NCI-H1930 (cell line): ENCODE data around the gene CATSPERZ.
"Not testable (repeated sequence)": the region's sequence is repeated elsewhere in the genome, so short reads cannot be mapped to it uniquely, and the experiment has no call there.

Experiments used
- DNase-seq, 2 experiments: peaks; one replicate each; lab custom pipeline; 2025; lab: John Stamatoyannopoulos, UW

CATSPERZ gene

DNA sequence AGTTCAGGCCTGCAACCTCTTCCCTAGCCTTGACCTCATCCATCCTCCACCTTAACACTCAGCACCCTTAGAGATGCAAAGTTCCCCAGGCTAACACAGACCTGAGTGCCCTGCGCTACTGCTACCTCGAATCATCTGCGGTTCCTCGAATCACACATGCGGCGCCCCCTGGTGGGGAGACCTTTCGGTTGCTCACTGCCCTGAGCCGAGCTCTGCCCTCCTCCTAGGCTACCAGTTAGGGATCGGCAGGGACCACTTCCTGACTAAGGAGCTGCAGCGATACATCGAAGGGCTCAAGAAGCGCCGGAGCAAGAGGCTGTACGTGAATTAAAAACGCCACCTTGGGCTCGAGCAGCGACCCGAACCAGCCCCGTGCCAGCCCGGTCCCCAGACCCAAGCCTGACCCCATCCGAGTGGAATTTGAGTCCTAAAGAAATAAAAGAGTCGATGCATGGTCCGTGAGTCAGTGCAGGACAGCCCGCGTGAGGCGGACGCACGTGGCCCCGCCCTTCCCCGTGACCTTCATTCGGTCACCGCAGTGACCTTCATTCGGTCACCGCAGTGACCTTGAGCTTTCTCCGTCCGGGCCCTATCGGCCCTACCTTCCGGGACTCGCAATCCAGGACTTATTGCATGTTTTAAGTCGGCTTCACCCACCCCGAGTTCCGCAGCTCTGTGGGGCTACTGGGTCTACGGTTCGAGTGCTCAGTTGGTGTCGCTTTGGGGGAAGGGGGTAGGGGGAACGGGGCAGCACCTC is 4.3 kb downstream of the CATSPERZ start:
- DNase-seq: peak; percentile 73 to 91

DNA sequence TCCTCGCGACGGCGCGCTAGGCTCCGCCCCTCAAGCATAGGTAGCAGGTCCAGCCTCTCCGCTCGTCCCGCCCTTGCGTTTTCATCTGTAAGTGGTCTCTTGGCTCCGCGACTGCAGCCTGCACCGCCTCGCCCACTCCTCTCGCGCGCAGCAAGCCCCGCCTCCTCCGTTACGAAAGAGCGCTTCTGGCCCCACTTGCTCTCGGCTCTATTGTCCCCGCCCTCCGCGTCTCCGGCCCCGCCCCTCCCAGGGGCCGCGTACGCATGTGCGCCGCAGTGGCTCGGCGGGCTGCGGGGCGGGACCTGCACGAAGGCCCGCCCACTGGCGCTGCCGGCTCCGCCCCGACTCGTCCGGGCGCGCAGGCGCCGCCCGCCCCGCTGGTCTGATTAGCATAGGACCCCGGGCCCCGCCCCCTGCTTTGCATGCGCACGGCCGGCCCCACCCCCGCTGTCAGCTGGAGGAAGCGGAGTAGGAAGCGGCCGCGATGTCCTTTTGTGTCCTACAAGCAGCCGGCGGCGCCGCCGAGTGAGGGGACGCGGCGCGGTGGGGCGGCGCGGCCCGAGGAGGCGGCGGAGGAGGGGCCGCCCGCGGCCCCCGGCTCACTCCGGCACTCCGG is 5.0 kb downstream of the CATSPERZ start, which contains the start of gene ESRRA:
TSS of gene ESRRA (plus strand) at position 450 of the 616 bp plus-strand sequence. CDS start 1,656 bp downstream, outside the sequence.
- DNase-seq: peak; percentile 98 to 99

DNA sequence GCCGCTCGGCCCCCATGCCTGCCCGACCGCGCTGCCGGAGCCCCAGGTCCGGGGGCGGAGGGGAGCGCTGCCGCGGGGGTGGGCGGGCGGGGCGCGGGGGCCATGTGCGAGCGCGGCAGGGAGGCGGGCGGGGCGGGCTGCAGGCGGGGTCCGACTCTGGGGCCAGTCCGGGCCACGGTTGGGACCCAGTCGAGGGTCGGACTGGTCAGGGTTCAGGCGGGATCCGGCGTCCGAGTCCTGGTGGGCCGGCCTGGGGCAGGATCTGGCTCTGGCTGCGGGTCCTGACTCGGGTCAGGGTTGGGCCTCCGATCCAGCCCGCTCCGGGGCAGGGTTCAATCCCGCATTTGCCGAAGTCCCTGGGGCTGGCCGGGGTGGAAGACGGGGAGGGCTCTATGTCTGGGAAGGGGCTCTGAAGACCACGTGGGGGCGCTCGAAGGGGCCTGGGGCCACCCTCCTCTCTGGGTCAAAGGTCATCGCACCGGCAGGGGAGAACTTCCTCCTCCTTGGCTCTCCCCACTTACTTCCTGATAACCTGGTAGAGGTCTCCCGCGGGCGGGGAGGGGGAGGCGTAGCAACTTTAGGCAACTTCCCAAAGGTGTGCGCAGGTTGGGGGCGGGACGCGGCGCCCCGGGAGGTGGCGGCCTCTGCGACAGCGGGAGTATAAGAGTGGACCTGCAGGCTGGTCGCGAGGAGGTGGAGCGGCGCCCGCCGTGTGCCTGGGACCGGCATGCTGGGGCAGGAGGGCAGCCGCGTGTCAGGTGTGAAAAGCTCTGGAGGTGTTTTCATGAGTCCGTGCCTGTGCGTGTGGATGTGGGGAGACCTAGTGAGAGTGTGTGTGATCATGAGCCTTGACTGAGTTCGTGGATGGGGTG is 5.8 kb downstream of the CATSPERZ start:
- DNase-seq: peak; percentile 49 to 74

DNA sequence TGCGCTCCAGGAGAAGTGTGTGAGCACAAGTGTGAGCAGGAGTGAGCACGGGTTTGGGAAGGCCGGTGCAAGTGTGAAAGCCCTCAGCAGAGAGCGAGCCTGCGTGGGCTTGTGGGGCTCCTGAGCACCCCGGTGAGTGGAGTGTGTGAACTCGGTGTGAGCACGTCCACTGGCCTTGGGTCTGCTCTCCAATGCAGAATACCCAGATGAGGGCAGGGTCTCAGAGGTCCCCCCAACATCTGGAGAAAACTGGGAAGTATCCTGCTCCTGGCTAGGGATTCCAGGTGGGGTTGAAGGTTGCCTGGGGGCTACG is 6.4 kb downstream of the CATSPERZ start:
- DNase-seq: no peak

DNA sequence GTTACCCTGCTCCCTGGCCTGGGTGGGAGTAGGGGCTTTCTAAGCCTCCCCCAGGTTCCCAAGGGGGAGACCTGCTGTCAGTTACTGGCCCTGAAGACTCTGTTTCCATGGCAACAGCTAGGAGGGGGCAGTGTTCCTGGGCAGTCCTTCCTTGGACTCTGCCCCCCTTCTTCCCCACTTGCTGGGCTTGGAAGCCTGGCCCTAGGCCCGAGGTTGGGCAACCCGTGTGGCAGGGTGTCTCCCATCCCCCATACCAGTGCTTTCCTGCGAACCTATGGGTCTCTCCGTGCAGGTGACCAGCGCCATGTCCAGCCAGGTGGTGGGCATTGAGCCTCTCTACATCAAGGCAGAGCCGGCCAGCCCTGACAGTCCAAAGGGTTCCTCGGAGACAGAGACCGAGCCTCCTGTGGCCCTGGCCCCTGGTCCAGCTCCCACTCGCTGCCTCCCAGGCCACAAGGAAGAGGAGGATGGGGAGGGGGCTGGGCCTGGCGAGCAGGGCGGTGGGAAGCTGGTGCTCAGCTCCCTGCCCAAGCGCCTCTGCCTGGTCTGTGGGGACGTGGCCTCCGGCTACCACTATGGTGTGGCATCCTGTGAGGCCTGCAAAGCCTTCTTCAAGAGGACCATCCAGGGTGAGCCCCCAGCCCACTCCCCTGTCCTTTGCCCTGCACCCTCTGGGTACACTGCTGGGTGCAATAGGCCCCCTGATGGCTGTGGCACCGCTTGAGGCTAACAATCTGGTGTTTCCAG is 6.9 kb downstream of the CATSPERZ start:
- DNase-seq: no peak

DNA sequence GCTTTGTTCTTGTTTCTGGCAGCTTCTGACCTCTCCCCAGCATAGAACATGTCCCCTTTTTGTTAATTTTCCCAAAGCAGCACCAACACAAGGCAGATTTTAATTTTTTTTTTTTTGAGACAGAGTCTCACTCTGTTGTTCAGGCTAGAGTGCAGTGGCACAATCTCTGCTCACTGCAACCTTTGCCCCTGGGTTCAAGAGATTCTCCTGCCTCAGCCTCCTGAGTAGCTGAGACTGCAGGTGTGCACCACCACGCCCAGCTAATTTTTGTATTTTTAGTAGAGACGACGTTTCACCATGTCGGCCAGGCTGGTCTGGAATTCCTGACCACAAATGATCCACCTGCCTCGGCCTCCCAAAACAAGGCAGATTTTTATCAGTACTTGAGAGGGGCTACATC is 7.6 kb downstream of the CATSPERZ start:
- not testable (repeated sequence) for DNase-seq

DNA sequence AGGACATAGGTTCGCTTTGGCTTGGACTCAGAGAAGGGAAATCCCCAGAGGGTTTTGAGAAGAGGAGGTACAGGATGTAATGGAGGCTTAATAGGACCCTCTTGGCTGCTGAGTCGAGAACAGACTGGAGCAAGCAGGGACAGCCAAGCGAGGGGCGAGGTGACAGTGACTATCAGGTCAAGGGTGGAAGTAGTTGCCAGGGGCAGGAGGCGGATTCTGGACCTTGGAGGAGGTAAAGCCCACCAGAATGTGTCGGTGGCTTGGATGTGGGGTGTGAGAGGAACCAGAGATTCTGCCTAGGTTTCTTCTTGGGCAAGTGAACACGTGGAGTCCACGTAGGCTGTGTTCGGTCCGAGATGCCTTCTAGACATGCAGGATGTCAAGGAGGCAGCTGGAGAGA is 12.8 kb downstream of the CATSPERZ start:
- DNase-seq: no peak

DNA sequence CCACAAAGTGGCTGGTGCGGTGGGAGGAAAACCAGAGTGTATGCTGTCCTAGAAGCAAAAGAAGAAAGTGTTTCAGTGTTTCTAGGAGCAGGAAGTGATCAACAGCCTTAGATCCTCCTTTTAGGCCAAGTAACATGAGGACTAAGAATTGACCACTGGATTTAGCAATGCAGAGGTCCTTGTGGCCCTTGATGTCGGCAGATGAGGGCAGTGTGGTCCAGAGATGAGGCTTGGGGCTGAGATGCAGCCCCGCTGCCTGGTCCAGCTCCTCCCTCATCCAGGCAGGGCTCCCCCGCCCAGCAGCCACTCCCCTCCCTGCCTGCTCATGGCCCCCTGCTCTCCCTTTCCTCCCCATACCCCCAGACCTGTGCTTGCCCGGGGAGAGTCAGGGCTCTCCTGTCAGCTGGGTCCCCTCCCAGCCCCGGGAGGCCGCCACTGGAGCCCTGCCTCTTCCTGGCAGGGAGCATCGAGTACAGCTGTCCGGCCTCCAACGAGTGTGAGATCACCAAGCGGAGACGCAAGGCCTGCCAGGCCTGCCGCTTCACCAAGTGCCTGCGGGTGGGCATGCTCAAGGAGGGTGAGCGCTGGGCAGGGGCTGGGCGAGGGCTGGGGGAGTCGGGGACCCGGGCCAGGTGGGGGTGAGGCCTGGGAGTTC is 13.5 kb downstream of the CATSPERZ start:
- DNase-seq: no peak

DNA sequence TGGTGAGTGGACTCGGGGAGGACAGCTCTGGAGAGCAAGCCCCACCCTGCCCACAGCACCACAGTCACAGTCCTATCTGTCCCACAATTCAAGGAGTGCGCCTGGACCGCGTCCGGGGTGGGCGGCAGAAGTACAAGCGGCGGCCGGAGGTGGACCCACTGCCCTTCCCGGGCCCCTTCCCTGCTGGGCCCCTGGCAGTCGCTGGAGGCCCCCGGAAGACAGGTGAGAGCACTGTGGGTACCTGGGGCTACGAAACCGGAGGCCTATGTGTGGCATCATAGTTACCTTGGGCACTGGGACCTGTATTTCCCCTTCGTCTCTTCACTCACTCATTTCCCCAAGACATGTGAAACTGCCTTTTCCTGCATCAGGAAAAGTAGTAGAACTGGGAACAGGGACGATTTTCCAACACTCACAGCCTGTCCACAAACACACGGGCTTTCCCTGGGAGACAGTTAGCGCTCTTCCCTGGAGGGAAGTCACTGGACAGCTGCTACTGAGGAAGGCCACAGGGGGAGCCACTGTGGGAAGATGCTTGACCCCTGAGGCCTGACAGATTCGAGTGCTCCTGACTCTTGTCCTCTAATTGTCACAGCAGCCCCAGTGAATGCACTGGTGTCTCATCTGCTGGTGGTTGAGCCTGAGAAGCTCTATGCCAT is 14.1 kb downstream of the CATSPERZ start:
- DNase-seq: no peak

DNA sequence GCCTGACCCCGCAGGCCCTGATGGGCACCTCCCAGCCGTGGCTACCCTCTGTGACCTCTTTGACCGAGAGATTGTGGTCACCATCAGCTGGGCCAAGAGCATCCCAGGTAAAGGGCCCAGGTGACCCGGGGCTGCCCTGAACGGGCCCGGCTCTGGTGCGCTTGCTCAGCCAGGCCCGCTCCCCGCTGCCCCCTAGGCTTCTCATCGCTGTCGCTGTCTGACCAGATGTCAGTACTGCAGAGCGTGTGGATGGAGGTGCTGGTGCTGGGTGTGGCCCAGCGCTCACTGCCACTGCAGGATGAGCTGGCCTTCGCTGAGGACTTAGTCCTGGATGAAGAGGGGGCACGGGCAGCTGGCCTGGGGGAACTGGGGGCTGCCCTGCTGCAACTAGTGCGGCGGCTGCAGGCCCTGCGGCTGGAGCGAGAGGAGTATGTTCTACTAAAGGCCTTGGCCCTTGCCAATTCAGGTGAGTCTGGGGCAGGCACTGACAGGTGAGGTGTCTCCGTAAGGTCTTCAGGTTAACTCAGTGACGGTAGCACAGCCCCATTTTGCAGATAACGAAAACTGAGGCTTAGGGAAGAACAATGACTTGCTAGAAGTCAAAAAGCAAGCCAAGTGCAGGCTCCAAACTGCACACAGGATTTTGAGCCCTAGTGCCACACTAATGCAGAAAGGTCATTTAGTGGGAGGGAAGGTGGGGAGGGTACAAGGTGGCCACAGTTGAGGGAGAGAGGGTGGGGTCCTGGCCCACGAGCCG is 14.8 kb downstream of the CATSPERZ start:
- DNase-seq: no peak

DNA sequence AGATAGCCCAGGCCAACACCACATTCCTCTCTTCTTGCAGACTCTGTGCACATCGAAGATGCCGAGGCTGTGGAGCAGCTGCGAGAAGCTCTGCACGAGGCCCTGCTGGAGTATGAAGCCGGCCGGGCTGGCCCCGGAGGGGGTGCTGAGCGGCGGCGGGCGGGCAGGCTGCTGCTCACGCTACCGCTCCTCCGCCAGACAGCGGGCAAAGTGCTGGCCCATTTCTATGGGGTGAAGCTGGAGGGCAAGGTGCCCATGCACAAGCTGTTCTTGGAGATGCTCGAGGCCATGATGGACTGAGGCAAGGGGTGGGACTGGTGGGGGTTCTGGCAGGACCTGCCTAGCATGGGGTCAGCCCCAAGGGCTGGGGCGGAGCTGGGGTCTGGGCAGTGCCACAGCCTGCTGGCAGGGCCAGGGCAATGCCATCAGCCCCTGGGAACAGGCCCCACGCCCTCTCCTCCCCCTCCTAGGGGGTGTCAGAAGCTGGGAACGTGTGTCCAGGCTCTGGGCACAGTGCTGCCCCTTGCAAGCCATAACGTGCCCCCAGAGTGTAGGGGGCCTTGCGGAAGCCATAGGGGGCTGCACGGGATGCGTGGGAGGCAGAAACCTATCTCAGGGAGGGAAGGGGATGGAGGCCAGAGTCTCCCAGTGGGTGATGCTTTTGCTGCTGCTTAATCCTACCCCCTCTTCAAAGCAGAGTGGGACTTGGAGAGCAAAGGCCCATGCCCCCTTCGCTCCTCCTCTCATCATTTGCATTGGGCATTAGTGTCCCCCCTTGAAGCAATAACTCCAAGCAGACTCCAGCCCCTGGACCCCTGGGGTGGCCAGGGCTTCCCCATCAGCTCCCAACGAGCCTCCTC is 15.7 kb downstream of the CATSPERZ start:
- DNase-seq: not testable (repeated sequence)

DNA sequence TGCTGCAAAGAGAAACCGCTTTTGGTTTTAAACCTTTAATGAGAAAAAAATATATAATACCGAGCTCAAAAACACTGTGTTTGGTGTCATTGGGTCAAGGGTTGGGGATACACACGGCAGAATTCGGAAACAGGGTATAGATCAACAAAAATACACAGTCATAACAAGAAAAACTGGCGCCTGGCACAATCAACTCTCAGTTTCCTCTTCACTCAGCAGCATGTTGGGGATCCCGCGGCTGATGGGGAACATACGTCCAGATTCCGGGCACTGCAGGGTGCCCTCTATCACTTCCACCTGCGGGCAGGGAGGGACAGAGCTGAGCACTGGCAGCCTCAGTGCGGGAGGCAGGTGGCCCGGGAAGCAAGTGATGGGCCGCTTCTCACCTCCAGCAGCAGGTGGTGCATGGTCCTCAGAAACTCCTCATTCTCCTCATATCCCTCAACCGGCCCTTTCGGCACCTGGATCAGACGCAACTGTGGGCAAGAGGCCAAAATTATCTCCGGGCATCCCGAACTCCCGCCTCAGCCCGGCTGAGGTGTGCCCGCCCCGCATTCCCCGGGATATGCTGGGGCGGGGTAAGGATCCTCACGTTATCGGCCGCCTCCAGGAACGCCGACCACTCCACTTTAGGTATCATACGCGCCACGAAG is 16.6 kb downstream of the CATSPERZ start:
- peak in 1 of 2 experiments; percentile 25 for DNase-seq

DNA sequence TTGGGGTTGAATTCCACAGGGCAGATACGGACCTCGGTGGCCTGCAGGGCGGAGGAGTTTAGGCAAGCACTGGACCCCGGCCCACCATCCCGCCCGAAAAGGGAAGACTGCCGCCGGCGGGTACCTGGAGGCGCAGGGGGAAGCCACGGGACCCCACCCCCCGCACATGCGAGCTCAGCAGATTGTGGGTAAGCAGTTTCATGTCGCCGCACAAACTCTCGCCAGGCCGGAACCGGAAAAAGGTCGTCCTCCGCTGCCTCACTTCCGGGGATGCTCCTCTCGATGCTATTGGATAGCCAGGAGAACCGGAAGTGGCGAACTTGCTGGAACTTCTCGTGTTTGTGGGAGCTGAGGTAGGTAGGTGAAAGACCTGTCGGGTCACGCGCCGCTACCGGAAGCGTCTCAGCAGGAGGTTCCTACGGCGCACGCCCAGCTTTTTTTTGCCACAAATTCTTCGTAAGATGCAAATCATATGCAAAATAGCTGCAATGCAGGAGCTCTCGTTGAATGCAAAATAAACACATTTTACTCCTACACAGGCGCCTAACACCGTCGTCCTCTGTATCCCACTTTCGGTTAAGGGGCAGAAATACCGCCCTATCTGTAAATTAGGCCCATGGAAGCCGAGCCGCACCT is 17.3 kb downstream of the CATSPERZ start, which contains the start of gene TRMT112:
TSS of gene TRMT112 (minus strand) at position 235 of the 636 bp plus-strand sequence. CDS start at position 202, 33 bp downstream.
- peak; percentile 98 for DNase-seq

DNA sequence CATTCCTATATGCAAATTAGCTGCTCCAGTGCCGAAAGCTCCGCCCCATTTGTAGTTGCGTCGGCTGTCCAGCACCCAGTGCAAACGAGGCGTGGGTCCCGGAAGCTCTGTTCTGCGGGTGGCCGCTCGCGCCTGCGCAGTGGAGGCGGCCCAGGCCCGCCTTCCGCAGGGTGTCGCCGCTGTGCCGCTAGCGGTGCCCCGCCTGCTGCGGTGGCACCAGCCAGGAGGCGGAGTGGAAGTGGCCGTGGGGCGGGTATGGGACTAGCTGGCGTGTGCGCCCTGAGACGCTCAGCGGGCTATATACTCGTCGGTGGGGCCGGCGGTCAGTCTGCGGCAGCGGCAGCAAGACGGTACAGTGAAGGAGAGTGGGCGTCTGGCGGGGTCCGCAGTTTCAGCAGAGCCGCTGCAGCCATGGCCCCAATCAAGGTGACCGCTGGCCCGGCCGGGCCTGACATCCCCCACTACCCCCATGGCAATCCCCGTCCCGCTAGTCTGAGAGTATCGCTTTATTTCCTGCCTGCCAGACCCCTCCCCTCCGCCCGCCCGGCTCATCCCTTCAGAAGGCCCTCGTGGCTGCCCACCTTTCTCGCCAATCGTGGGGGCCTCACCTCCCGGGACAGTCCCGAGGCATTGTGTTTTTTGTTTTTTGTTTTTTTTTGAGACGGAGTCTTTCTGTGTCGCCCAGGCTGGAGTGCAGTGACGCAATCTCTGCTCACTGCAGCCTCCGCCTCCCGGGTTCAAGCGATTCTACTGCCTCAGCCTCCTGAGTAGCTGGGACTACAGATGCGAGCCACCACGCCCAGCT is 18.0 kb downstream of the CATSPERZ start, which contains the start of gene PRDX5:
TSS of gene PRDX5 (plus strand) at position 161 of the 805 bp plus-strand sequence. CDS start at position 256, 95 bp downstream.
- peak; percentile 95 to 96 for DNase-seq

DNA sequence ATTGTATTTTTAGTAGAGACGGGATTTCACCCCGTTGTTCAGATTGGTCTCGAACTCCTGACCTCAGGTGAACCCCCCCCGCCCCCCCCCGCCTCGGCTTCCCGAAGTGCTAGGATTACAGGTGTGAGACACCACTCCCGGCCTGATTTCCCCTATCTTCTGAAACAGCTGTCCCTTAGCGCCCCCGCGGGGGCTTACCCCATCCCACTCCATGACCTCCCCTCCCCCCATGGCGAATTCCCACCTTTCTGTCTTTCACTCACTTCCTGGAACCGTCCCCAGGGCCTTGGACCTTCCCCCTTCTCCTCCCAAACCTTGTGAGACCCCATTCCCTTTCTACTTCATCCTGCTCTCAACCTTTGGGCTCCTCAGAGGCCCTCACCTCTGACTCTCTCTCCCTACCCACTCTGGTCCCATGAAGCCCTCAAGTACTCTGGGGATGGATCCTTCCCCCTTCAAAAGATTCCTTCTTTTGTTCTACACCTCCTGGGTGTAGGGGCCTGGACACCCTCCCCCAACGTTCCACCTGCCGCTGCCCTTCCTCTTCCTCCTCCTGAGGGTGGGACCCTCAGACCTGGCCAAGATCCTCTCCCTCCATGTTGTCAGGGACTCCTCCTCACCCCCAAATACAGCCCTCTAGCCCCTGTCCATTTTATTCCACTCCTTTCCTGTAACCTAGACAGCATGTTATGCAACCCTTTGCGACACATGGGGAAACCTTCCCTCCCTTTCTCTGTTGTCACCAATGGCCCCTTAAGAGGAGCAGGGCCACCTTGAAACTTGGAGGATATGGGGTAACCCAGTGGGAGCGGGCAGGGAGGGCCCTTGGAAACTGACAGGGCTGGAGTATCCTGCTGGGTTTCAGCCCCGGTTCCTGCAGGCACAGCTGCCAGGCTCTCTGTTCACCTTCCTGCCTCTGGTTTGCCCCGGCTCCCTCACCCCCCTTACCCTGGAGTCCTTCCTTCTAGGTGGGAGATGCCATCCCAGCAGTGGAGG is 18.9 kb downstream of the CATSPERZ start:
- DNase-seq: no peak

DNA sequence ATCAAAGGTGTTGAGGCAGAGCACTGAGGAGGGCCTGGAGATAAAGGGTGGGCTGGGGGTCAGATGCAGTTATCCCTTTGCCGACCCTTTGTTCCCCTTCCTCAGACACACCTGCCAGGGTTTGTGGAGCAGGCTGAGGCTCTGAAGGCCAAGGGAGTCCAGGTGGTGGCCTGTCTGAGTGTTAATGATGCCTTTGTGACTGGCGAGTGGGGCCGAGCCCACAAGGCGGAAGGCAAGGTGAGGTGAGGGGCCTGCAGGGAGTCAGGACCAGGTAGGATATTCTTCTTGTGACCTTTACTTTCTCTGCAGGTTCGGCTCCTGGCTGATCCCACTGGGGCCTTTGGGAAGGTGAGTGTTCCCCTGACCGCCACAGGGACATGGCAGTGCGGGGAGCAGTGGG is 20.4 kb downstream of the CATSPERZ start:
- DNase-seq: no peak
